Measurements from ENCODE around the gene SORBS2.

DNA sequence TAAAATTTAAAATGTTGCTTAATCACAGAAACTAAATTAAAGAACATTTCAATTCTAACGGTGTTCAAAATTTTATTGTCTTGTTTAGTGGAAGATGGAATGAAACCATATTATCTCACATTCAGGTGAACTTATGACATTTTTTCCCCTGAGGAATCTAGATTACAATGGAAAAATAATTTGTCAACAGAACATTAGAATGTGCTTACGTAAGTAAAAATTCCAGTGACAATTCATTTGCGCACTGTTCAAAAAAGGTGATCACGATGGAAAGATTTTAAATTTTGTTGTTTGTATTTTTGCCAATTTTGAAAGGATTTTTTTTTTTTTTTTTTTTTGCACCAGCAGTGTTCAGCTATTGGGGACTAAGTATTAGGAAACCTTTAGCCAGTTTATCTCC, 23.3 kb upstream of the SORBS2 start:
- TF ChIP-seq CTCF (IDR thresholded peaks at IDR 0.05) (no peak), TCF7L2 (IDR thresholded peaks at IDR 0.05; ENCODE audit: low read depth, low read length) (no peak), POLR2AphosphoS5 (IDR thresholded peaks at IDR 0.05; ENCODE audit: low read depth, low read length) (no peak), REST (IDR thresholded peaks at IDR 0.05; ENCODE audit: insufficient read depth in 1 of 2, low read depth in 2 of 2, low read length in 1 of 2) (no peak)
